ENCODE results near the gene ACKR1.

ACKR1 gene

DNA sequence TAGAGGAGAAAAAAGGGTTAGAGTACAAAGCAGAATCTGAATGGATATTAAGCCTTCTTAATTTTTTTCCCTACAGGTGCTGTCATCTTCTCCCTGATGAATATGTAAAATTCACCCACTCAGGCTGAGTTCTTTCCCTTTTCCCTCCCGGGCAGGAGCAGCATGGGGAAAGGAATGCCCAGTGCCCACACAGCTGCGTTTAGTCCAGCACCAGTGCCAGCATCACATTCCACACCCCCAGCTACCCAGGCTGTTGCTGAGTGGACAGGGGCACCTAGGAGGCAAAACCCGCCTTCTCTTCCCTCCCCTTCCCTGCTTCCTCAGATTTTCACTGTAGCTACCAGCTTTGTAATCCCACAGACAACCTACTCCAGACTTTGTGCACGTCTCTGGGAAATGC lies 36.6 kb upstream of the ACKR1 start:
- peaks cover 15% of the 10 kb centered on the region for H3K4me1 Mint-ChIP-seq
- no peak overlapping the region for H3K27ac Mint-ChIP-seq
- H3K36me3 Mint-ChIP-seq (ENCODE audit: low read depth), result no peaks in the 10 kb centered on the region
- H3K9me3 Mint-ChIP-seq, result no peaks in the 10 kb centered on the region
- TF ChIP-seq, protein P1, sequence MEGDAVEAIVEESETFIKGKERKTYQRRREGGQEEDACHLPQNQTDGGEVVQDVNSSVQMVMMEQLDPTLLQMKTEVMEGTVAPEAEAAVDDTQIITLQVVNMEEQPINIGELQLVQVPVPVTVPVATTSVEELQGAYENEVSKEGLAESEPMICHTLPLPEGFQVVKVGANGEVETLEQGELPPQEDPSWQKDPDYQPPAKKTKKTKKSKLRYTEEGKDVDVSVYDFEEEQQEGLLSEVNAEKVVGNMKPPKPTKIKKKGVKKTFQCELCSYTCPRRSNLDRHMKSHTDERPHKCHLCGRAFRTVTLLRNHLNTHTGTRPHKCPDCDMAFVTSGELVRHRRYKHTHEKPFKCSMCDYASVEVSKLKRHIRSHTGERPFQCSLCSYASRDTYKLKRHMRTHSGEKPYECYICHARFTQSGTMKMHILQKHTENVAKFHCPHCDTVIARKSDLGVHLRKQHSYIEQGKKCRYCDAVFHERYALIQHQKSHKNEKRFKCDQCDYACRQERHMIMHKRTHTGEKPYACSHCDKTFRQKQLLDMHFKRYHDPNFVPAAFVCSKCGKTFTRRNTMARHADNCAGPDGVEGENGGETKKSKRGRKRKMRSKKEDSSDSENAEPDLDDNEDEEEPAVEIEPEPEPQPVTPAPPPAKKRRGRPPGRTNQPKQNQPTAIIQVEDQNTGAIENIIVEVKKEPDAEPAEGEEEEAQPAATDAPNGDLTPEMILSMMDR (IDR thresholded peaks at IDR 0.05; ENCODE audit: unreplicated experiment in 3 of 3), result no peak
- H3K4me3 Mint-ChIP-seq, result no peak overlapping the region
- peaks cover 57% of the 10 kb centered on the region for H3K27me3 Mint-ChIP-seq (ENCODE audit: low read depth)

DNA sequence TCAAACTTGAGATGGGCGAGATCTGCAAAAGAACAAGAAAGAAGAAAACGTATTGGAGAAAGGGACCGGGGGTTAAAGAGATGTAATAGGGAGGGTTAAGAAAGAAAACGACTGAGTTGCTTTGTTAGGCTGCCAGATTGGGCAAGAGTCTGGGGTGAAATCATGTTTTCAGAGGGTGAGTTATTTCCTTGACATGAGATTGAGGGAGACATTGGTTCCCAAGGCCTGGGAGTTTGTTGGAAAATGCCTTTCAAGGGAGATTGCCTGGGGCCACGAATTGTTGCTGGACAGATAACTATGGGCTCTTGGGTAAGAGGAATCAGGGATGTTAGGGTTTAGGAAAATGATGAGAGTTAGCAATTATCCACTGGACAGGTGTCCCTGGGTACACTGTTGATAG lies 34.0 kb upstream of the ACKR1 start:
- H3K4me1 Mint-ChIP-seq, result peaks cover 6% of the 10 kb centered on the region
- H3K4me3 Mint-ChIP-seq, result peak overlapping the region; percentile 55 to 73 (median 65)
- H3K36me3 Mint-ChIP-seq (ENCODE audit: low read depth), result no peaks in the 10 kb centered on the region
- TF ChIP-seq, protein P1 (IDR thresholded peaks at IDR 0.05; ENCODE audit: unreplicated experiment in 3 of 3), result no peak
- no peaks in the 10 kb centered on the region for H3K9me3 Mint-ChIP-seq
- peaks cover 75% of the 10 kb centered on the region for H3K27me3 Mint-ChIP-seq (ENCODE audit: low read depth)
- no peak overlapping the region for H3K27ac Mint-ChIP-seq

DNA sequence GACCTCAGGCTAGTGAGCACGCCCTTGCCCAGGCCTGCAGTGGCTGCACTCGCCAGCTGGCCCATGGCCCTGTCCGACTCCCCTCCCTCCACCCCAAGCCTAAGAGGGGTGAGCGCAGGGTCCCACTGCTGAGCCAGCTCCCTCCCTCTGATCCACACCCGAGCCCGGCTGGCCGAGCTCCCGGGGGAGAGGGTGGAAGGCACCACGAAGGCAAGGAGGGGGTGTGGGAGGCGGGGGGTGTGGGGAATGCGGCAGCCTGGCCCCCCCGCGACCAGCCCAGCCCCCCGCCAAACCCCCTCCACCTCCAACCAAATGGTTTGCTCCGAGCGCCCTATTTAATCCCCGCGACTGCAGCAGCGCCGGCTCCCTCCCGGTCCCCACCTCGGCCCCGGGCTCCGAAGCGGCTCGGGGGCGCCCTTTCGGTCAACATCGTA lies 33.4 kb upstream of the ACKR1 start, which contains the start of gene CADM3:
CADM3 (plus strand) TSS at position 362 of the 434 bp plus-strand sequence. CDS start 151 bp downstream, outside the sequence.
- no peaks in the 10 kb centered on the region for H3K9me3 Mint-ChIP-seq
- H3K27ac Mint-ChIP-seq, result no peak within 1 kb of the TSS
- H3K4me1 Mint-ChIP-seq, result peaks cover 6% of the 10 kb centered on the region
- TF ChIP-seq, protein P1 (IDR thresholded peaks at IDR 0.05; ENCODE audit: unreplicated experiment in 3 of 3), result no peak
- no peaks in the 10 kb centered on the region for H3K36me3 Mint-ChIP-seq (ENCODE audit: low read depth)
- peaks cover 75% of the 10 kb centered on the region for H3K27me3 Mint-ChIP-seq (ENCODE audit: low read depth)
- peak within 1 kb of the TSS; percentile 65 to 76 (median 73) for H3K4me3 Mint-ChIP-seq

DNA sequence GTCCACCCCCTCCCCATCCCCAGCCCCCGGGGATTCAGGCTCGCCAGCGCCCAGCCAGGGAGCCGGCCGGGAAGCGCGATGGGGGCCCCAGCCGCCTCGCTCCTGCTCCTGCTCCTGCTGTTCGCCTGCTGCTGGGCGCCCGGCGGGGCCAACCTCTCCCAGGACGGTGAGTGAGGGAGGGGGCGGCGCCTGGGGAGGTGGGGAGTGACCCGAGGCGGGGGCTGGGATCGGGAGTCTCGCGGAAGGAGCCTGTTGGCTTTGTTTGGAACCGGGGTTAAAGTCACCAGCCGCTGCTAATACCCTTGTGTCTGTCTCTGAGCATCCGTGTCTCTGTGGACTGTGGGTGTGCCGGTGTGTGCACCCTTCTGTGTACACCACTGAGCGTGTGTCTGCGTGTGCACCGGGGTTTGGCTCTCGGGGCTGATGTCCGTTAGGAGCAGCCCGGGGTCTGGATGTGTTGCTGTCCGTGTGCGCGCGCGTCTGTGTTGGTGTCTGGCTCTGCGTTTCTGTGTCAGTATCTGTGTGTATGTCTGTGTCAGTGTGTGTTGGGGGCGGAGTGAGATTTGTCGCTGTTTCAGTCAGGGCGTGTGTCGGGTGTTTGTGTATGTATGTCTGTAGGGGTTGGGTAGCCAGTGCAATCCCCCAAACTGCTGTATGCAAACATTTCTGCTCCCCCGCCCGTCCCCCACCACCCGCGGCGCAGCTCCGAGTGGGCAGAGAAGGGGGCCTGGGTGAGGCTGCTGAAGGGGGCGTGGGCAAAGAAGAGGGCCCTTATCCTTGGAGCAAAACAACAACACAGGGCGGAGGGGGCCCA lies 32.8 kb upstream of the ACKR1 start:
- peaks cover 75% of the 10 kb centered on the region for H3K27me3 Mint-ChIP-seq (ENCODE audit: low read depth)
- peak overlapping the region; percentile 65 to 76 (median 72) for H3K4me3 Mint-ChIP-seq
- peaks cover 6% of the 10 kb centered on the region for H3K4me1 Mint-ChIP-seq
- no peaks in the 10 kb centered on the region for H3K36me3 Mint-ChIP-seq (ENCODE audit: low read depth)
- H3K9me3 Mint-ChIP-seq, result no peaks in the 10 kb centered on the region
- H3K27ac Mint-ChIP-seq, result no peak overlapping the region
- TF ChIP-seq, protein P1 (IDR thresholded peaks at IDR 0.05; ENCODE audit: unreplicated experiment in 3 of 3), result no peak

DNA sequence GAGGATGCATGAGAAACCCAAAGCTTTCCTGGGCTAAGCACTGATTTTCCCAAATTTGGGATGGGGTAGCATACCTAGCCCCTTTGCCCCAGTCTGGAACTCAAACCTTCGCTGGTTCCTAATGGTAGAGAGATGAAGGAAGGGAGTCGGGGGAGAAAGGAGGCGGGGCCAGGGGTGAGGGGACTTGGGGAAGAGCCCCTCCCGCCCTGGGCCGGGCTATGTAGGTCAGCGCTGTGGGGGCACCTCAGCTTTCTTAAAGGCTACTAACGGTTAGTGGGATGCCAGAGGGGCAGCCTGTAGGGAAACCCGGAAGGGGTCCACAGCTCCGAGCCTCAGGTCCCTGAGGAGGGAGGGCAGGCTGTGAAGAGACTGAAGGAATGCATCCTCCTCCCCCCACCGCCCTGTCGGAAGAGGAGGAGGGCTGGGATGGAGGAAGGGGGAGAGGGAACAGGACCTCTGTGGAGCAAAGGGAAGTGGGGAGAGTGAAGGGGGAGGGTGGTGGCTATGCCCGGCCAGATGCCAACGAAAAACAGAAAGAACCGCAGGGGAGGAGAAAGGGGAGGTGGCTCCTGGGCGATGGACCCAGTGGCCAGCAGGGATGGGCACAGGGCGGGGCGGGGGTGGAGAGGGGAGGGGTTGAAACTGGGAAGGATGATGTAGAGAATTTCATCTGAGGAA lies 31.9 kb upstream of the ACKR1 start:
- Mint-ChIP-seq H3K27ac (no peak overlapping the region), H3K4me1 (peaks cover 6% of the 10 kb centered on the region), H3K9me3 (no peaks in the 10 kb centered on the region), H3K27me3 (ENCODE audit: low read depth) (peaks cover 79% of the 10 kb centered on the region), H3K36me3 (ENCODE audit: low read depth) (no peaks in the 10 kb centered on the region), H3K4me3 (peak overlapping the region in 1 of 3 experiments; percentile 72)
- TF ChIP-seq, protein P1 (IDR thresholded peaks at IDR 0.05; ENCODE audit: unreplicated experiment in 3 of 3), result no peak

Measured in nephron (organoid).